ENCODE results near the gene LRRC38. TPM values are rescaled to one million over a fixed set of nuclear protein-coding genes. Genes with fewer than 3 reads are reported as not detected.
"Not testable (repeated sequence)": the region's sequence is repeated elsewhere in the genome, so short reads cannot be mapped to it uniquely, and the experiment has no call there.

Gene LRRC38
- total RNA-seq, 2 donors from 2014 or later, result not detected

- not testable (repeated sequence) for H3K27ac Mint-ChIP-seq; H3K9me3 Mint-ChIP-seq; H3K36me3 Mint-ChIP-seq; DNase-seq (ENCODE audit: low spot score in 2 of 2); ATAC-seq
Measured at GRCh38 chr1:13439104-13439783, 74.6 kb downstream of the LRRC38 start.

DNA sequence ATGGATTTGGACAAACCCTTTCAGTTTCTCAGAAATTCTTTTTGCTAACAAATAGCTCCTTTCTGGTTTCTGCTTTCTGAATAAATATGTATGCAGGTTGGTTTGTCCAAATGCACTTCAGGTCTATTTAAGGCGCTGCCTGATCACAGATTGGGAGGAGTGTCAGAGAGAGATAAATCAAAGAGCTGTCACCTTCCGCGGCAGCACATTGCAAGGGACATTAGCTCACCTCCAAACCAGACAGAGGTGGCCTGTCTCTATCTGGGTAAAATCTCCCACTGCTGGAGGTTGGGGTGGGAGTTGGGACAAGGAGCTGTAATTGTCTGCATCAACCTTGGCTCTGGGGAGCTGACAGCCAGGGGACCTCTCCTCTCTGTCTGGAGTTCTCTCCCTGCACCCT lies 78.3 kb downstream of the LRRC38 start:
- H3K36me3 Mint-ChIP-seq, result peaks cover 0 to 4% of the 10 kb centered on the region in 2 donors
- H3K9me3 Mint-ChIP-seq, result peaks cover 0 to 3% of the 10 kb centered on the region in 2 donors
- ATAC-seq, result no peak
- DNase-seq (ENCODE audit: low spot score in 2 of 2), result no peak
- H3K27ac Mint-ChIP-seq, result no peak overlapping the region

DNA sequence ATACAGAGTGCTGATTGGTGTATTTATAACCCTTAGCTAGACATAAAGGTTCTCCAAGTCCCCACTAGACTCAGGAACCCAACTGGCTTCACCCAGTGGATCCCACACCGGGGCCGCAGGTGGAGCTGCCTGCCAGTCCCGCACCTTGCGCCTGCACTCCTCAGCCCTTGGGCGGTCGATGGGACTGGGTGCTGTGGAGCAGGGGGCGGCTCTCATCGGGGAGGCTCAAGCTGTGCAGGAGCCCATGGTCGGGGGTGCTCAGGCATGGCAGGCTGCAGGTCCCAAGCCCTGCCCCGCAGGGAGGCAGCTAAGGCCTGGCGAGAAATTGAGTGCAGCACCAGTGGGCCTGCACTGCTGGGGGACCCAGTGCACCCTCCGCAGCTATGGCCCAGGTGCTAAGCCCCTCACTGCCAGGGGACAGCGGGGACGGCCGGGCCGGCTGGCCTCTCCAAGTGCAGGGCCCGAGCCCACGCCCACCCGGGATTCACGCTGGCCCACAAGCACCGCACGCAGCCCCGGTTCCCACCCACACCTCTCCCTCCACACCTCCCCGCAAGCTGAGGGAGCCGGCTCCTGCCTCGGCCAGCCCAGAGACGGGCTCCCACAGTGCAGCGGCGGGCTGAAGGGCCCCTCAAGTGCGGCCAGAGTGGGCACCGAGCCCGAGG lies 80.0 kb downstream of the LRRC38 start:
- not testable (repeated sequence) for H3K36me3 Mint-ChIP-seq; H3K9me3 Mint-ChIP-seq; H3K27ac Mint-ChIP-seq; ATAC-seq; DNase-seq (ENCODE audit: low spot score in 2 of 2)

DNA sequence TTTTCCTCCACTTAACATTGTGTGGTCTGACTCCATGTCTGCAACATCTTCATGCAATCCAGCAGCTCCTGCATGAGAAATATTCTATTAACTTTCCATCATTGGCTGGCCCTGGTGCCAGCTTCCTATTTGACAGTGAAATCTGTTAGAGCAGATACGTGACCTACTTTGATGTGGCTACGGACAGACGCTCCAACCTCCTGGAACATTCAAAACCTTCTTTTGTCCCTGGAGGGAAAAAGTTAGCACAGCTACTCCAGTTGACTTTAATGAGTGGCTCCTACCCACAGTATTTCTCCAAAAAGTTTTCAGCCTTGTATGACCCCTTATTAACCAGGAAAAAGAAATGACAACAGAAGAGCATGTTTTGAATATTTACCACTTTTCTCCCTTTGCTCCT lies 81.6 kb downstream of the LRRC38 start:
- no peak overlapping the region for H3K27ac Mint-ChIP-seq
- ATAC-seq (no peak), DNase-seq (ENCODE audit: low spot score in 2 of 2) (no peak)
- peaks cover 0 to 4% of the 10 kb centered on the region in 2 donors for H3K36me3 Mint-ChIP-seq
- peaks cover 0 to 3% of the 10 kb centered on the region in 2 donors for H3K9me3 Mint-ChIP-seq

- DNase-seq (ENCODE audit: low spot score in 2 of 2), result no peak
- no peak for ATAC-seq
- peaks cover 0 to 4% of the 10 kb centered on the region in 2 donors for H3K36me3 Mint-ChIP-seq
- H3K9me3 Mint-ChIP-seq, result peaks cover 0 to 3% of the 10 kb centered on the region in 2 donors
- H3K27ac Mint-ChIP-seq, result no peak overlapping the region
Measured at GRCh38 chr1:13430495-13430894, 83.3 kb downstream of the LRRC38 start.

Other genes starting within 250 kb of the LRRC38 start
- gene PRAMEF8, start 228.9 kb downstream of the LRRC38 start, total RNA-seq, result not detected
- not detected for gene PRAMEF33, start 210.5 kb downstream of the LRRC38 start, total RNA-seq
- gene PRAMEF15, start 198.4 kb downstream of the LRRC38 start, total RNA-seq, result not detected
- not detected for gene PRAMEF14, start 166.9 kb downstream of the LRRC38 start, total RNA-seq
- gene PRAMEF19, start 142.1 kb downstream of the LRRC38 start, total RNA-seq, result not detected
- gene PRAMEF17, start 124.4 kb downstream of the LRRC38 start, total RNA-seq, result not detected
- gene PRAMEF20, start 103.6 kb downstream of the LRRC38 start, total RNA-seq, result not detected
- not detected for gene PDPN, start 69.8 kb upstream of the LRRC38 start, total RNA-seq
- 10 to 100 TPM; 44.0 to 64.3 TPM for gene PRDM2, start 186.2 kb upstream of the LRRC38 start, total RNA-seq

Measured in activated naive CD4-positive, alpha-beta T cell treated with anti-CD3 and anti-CD28 coated beads, Interleukin-2, amount 50 U/mL, for 72 hours (primary cell).